GM23338 (cell line): ENCODE measurements around the gene MAP1LC3B2.

ENCODE experiments used
- CTCF ChIP-seq, 2 experiments: fragments of 200-600 bp in 1 of 2; sonication (generic) in 1 of 2; conservative IDR thresholded peaks; 2 replicates each; pipeline versions ENCODE4 v1.5.1 to v1.6.1; 2016 to 2017; ENCODE audit warnings: antibody characterized with exemption in 2 of 2, low read depth in 2 of 2, mild to moderate bottlenecking in 2 of 2, moderate library complexity in 1 of 2
- POLR2AphosphoS5 ChIP-seq: IDR thresholded peaks from 2 replicates; pipeline ENCODE4 v1.6.1; 2016; ENCODE audit warnings: antibody characterized with exemption, low read depth

GRCh38 chr12:116619246-116619645, 60.1 kb downstream of the MAP1LC3B2 start:
- no peak for TF ChIP-seq CTCF (conservative IDR thresholded peaks at IDR 0.05; ENCODE audit: low read depth in 2 of 2)
- no peak for TF ChIP-seq POLR2AphosphoS5
